ENCODE measurements around the gene GPA33. TPM values are rescaled to one million over a fixed set of nuclear protein-coding genes. Genes with fewer than 3 reads are reported as not detected.

Gene GPA33
- total RNA-seq, 2 experiments from 2014 or later, result not detected

DNA sequence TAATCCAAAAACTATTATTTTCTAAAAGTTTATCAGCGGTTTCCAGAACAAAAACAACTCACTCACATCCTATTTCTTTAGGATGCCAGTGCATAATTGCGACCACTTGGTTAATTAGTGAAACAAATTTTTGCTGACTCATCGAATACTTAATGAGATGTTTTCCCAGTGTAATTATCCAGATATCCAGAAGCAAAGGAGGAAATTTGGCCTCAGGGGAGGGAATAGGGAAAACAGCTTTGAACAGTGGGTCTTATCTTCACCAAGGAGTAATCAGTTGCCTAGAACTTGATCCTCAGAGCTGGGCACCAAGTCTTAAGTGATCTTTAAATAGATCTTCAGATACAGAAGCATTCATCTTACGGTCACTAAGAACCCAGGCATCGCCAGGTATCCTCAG, 28.0 kb upstream of the GPA33 start:
- ChIA-PET POLR2A (no interaction called here), CTCF (ENCODE audit: unreplicated experiment) (no interaction called here)
- Histone ChIP-seq H3K4me1 (ENCODE audit: insufficient read depth, low read length, poor library complexity, severe bottlenecking) (no peaks in the 10 kb centered on the region), H3K9me3 (ENCODE audit: low read length) (no peaks in the 10 kb centered on the region), H3K9me2 (ENCODE audit: insufficient read depth, low read length) (no peaks in the 10 kb centered on the region), H3K4me2 (ENCODE audit: low read length) (no peak overlapping the region), H3K4me3 (ENCODE audit: low read depth, low read length, poor library complexity, severe bottlenecking) (no peak overlapping the region), H2AFZ (ENCODE audit: low read length) (no peak overlapping the region), H3K36me3 (ENCODE audit: insufficient read depth, low read length) (no peaks in the 10 kb centered on the region), H3K27ac (ENCODE audit: low read depth, low read length, poor library complexity, severe bottlenecking) (no peak overlapping the region), H3K79me2 (ENCODE audit: insufficient read depth, low read depth, low read length) (no peaks in the 10 kb centered on the region), H4K20me1 (ENCODE audit: insufficient read depth, low read length) (no peaks in the 10 kb centered on the region)
- TF ChIP-seq EZH2phosphoT487 (IDR thresholded peaks at IDR 0.05; ENCODE audit: borderline replicate concordance, low read depth, low read length), result no peak
- TF ChIP-seq, protein P1, sequence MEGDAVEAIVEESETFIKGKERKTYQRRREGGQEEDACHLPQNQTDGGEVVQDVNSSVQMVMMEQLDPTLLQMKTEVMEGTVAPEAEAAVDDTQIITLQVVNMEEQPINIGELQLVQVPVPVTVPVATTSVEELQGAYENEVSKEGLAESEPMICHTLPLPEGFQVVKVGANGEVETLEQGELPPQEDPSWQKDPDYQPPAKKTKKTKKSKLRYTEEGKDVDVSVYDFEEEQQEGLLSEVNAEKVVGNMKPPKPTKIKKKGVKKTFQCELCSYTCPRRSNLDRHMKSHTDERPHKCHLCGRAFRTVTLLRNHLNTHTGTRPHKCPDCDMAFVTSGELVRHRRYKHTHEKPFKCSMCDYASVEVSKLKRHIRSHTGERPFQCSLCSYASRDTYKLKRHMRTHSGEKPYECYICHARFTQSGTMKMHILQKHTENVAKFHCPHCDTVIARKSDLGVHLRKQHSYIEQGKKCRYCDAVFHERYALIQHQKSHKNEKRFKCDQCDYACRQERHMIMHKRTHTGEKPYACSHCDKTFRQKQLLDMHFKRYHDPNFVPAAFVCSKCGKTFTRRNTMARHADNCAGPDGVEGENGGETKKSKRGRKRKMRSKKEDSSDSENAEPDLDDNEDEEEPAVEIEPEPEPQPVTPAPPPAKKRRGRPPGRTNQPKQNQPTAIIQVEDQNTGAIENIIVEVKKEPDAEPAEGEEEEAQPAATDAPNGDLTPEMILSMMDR (conservative IDR thresholded peaks at IDR 0.05; ENCODE audit: low read length), result no peak
- no peak for DNase-seq (ENCODE audit: low spot score)
- intact Hi-C loops (cut with micrococcal nuclease; ENCODE audit: unreplicated experiment), result no loop called here
- no TSS peak for BruUV-seq (replicated peaks)

DNA sequence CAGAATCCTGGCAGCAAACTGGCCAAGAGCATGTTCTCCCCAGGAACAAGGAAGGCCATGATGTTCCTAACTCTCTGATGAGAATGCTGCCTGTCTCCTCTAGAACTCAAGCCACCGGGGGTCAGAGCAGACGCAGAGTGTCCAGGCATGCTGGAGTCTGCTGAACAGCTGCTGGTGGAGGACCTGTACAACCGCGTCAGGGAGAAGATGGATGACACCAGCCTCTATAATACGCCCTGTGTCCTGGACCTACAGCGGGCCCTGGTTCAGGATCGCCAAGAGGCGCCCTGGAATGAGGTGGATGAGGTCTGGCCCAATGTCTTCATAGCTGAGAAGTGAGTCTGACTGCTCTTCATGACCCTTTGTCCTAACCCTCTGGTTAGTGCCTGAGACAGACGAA, 27.0 kb upstream of the GPA33 start:
- Histone ChIP-seq H4K20me1 (ENCODE audit: insufficient read depth, low read length) (no peaks in the 10 kb centered on the region), H3K27ac (ENCODE audit: low read depth, low read length, poor library complexity, severe bottlenecking) (no peak overlapping the region), H3K4me3 (ENCODE audit: low read depth, low read length, poor library complexity, severe bottlenecking) (no peak overlapping the region), H3K4me1 (ENCODE audit: insufficient read depth, low read length, poor library complexity, severe bottlenecking) (no peaks in the 10 kb centered on the region), H3K9me3 (ENCODE audit: low read length) (no peaks in the 10 kb centered on the region), H3K9me2 (ENCODE audit: insufficient read depth, low read length) (no peaks in the 10 kb centered on the region), H3K36me3 (ENCODE audit: insufficient read depth, low read length) (no peaks in the 10 kb centered on the region), H3K79me2 (ENCODE audit: insufficient read depth, low read depth, low read length) (no peaks in the 10 kb centered on the region), H3K4me2 (ENCODE audit: low read length) (no peak overlapping the region), H2AFZ (ENCODE audit: low read length) (no peak overlapping the region)
- intact Hi-C loops (cut with micrococcal nuclease; ENCODE audit: unreplicated experiment), result no loop called here
- ChIA-PET POLR2A (no interaction called here), CTCF (ENCODE audit: unreplicated experiment) (no interaction called here)
- TF ChIP-seq, protein P1 (conservative IDR thresholded peaks at IDR 0.05; ENCODE audit: low read length), result no peak
- no peak for TF ChIP-seq EZH2phosphoT487 (IDR thresholded peaks at IDR 0.05; ENCODE audit: borderline replicate concordance, low read depth, low read length)
- DNase-seq (ENCODE audit: low spot score), result no peak
- BruUV-seq (replicated peaks), result no TSS peak

DNA sequence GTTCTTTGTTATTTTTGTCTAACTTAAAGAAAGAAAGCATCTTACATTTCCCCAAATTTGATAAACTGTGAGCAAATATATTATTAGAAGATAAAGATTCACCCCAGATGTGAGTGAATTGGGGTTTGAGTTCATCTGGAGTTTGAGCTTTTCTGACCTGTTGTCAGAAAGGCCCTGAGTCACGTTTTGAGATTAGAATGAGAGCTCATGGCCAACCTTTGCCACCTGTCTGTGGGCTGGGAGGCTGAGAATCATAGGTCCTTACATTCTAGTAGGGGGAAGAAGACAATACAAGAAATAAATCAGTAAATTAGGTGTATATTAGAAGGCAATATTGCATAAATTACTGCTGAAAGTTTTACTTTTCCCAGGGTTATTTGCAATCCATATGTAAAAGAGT, 26.0 kb upstream of the GPA33 start:
- DNase-seq (ENCODE audit: low spot score), result no peak
- no TSS peak for BruUV-seq (replicated peaks)
- CTCF ChIA-PET (ENCODE audit: unreplicated experiment), result no interaction called here
- Histone ChIP-seq H3K9me2 (ENCODE audit: insufficient read depth, low read length) (no peaks in the 10 kb centered on the region), H4K20me1 (ENCODE audit: insufficient read depth, low read length) (no peaks in the 10 kb centered on the region), H2AFZ (ENCODE audit: low read length) (no peak overlapping the region), H3K4me2 (ENCODE audit: low read length) (no peak overlapping the region), H3K4me3 (ENCODE audit: low read depth, low read length, poor library complexity, severe bottlenecking) (no peak overlapping the region), H3K36me3 (ENCODE audit: insufficient read depth, low read length) (no peaks in the 10 kb centered on the region), H3K79me2 (ENCODE audit: insufficient read depth, low read depth, low read length) (no peaks in the 10 kb centered on the region), H3K9me3 (ENCODE audit: low read length) (no peaks in the 10 kb centered on the region), H3K27ac (ENCODE audit: low read depth, low read length, poor library complexity, severe bottlenecking) (no peak overlapping the region), H3K4me1 (ENCODE audit: insufficient read depth, low read length, poor library complexity, severe bottlenecking) (no peaks in the 10 kb centered on the region)
- POLR2A ChIA-PET, result no interaction called here
- TF ChIP-seq, protein P1 (conservative IDR thresholded peaks at IDR 0.05; ENCODE audit: low read length), result no peak
- no peak for TF ChIP-seq EZH2phosphoT487 (IDR thresholded peaks at IDR 0.05; ENCODE audit: borderline replicate concordance, low read depth, low read length)
- intact Hi-C loops (cut with micrococcal nuclease; ENCODE audit: unreplicated experiment), result no loop called here
